ENCODE data around the gene ZFX.

Gene ZFX

GRCh38 chrX:24231131-24231540 is 81.6 kb downstream of the ZFX start:
- ChIA-PET CTCF (interaction anchor here (3.8 kb wide), 1 partner anchor 12 kb away, joined by 11 read pairs; no protein-coding TSS in a partner anchor), POLR2A (interaction anchor here (0.8 kb wide), 1 partner anchor 41 kb away, joined by 3 read pairs; no protein-coding TSS in a partner anchor)
- no peak overlapping the region for H3K4me3 ChIP-seq (ENCODE audit: low read depth, low read length)
- DNase-seq (ENCODE audit: low read depth, low spot score): peak; percentile 38
- TF ChIP-seq CTCF (IDR thresholded peaks at IDR 0.05; ENCODE audit: insufficient read depth, low read length, missing control alignments): no peak

GRCh38 chrX:24231641-24232179 is 82.2 kb downstream of the ZFX start:
- CTCF ChIA-PET: interaction anchor here (3.8 kb wide), 1 partner anchor 11 kb away, joined by 11 read pairs; no protein-coding TSS in a partner anchor
- no peak for TF ChIP-seq CTCF (IDR thresholded peaks at IDR 0.05; ENCODE audit: insufficient read depth, low read length, missing control alignments)
- DNase-seq (ENCODE audit: low read depth, low spot score): no peak
- no peak overlapping the region for H3K4me3 ChIP-seq (ENCODE audit: low read depth, low read length)
- POLR2A ChIA-PET: no interaction called here

GRCh38 chrX:24232796-24233195 is 83.3 kb downstream of the ZFX start:
- ChIA-PET CTCF (interaction anchor here (3.8 kb wide), 1 partner anchor 10 kb away, joined by 11 read pairs; no protein-coding TSS in a partner anchor), POLR2A (no interaction called here)
- no peak for DNase-seq (ENCODE audit: low read depth, low spot score)
- no peak for TF ChIP-seq CTCF (IDR thresholded peaks at IDR 0.05; ENCODE audit: insufficient read depth, low read length, missing control alignments)
- H3K4me3 ChIP-seq (ENCODE audit: low read depth, low read length): no peak overlapping the region

GRCh38 chrX:24235084-24235710 is 85.7 kb downstream of the ZFX start:
- POLR2A ChIA-PET: no interaction called here
- H3K4me3 ChIP-seq (ENCODE audit: low read depth, low read length): no peak overlapping the region
- no peak for TF ChIP-seq CTCF (IDR thresholded peaks at IDR 0.05; ENCODE audit: insufficient read depth, low read length, missing control alignments)
- no peak for DNase-seq (ENCODE audit: low read depth, low spot score)
- CTCF ChIA-PET: no interaction called here

GRCh38 chrX:24241822-24242648 is 92.5 kb downstream of the ZFX start:
- ChIA-PET POLR2A (no interaction called here), CTCF (interaction anchor here (1.0 to 2.0 kb wide), 5 partner anchors 9 to 160 kb away, joined by 3 to 11 read pairs (median 4); no protein-coding TSS in a partner anchor)
- TF ChIP-seq CTCF (IDR thresholded peaks at IDR 0.05; ENCODE audit: insufficient read depth, low read length, missing control alignments): no peak
- no peak for DNase-seq (ENCODE audit: low read depth, low spot score)
- H3K4me3 ChIP-seq (ENCODE audit: low read depth, low read length): no peak overlapping the region

All from AG04449 (cell line).